ENCODE data around the gene NIPA2. TPM values are rescaled to one million over a fixed set of nuclear protein-coding genes. Genes with fewer than 3 reads are reported as not detected.

Gene NIPA2
- total RNA-seq, 2 donors from 2014 or later: 72.2 to 99.5 TPM

DNA sequence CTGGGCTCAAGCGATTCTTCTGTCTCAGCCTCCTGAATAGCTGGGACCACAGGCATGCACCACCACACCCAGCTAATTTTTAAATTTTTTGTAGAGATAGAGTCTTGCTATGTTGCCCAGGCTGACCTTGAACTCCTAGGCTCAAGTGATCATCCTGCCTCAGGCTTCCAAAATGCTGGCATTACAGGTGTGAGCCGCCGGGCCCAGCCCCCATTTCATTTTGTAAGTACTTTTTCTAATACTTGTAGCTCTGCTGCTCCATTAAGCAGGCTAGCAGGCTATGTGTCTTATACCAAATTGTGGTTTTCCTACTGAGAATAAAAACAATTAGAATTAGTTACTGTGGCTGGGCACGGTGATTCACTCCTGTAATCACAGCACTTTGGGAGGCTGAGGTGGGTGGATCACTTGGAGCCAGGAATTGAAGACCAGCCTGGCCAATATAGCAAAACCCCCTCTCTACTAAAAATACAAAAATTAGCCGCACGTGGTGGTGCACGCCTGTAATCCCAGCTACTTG, 29.6 kb upstream of the NIPA2 start:
- intact Hi-C loops (cut with DNase I): no loop called here
- Histone ChIP-seq H3K27me3 (no peaks in the 10 kb centered on the region), H3K36me3 (no peaks in the 10 kb centered on the region), H3K9ac (ENCODE audit: low read depth in 2 of 2, low read length in 2 of 2) (no peak overlapping the region), H3K27ac (no peak overlapping the region), H3K4me3 (no peak overlapping the region), H3K9me3 (no peaks in the 10 kb centered on the region), H3K4me1 (no peaks in the 10 kb centered on the region)
- DNase-seq: no peak
- TF ChIP-seq, protein P1, sequence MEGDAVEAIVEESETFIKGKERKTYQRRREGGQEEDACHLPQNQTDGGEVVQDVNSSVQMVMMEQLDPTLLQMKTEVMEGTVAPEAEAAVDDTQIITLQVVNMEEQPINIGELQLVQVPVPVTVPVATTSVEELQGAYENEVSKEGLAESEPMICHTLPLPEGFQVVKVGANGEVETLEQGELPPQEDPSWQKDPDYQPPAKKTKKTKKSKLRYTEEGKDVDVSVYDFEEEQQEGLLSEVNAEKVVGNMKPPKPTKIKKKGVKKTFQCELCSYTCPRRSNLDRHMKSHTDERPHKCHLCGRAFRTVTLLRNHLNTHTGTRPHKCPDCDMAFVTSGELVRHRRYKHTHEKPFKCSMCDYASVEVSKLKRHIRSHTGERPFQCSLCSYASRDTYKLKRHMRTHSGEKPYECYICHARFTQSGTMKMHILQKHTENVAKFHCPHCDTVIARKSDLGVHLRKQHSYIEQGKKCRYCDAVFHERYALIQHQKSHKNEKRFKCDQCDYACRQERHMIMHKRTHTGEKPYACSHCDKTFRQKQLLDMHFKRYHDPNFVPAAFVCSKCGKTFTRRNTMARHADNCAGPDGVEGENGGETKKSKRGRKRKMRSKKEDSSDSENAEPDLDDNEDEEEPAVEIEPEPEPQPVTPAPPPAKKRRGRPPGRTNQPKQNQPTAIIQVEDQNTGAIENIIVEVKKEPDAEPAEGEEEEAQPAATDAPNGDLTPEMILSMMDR (IDR thresholded peaks at IDR 0.05): no peak

DNA sequence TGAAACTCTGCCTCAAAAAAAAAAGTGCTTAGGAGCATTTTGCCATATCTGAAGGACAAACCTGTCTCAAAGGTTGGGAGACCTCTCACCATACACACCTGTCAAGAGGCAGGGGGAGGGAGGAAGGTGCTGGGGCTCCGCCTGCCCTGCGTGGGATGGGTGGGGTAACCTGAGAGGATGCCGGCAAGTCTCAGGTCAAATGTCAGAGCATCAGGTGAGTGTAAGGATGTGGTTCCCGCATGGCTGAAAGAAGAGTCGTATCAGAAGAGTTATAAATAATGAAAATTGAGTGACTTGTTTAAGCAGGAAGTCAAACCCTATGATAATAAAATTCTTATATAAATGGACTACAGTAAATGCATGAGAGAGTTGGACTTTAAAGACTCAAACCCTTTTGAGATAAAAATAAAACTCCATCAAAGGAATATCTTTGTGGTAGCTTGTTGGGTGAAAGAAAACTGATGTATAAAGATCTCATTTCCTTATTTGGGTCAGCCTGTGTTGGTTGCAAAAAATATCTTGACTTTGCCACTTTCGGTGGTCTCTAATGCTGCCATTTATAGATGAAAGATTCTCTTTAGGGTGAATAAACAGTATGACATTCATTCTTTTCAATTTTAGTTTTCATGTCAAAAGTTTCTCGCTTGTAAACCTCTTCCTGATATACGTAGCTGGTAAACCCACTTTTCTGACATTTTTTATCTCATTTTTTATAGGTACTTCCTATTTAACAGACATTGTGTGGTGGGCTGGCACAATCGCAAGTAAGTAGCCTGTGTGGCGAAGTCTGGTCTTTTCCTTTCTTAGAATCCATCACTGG, 28.2 kb upstream of the NIPA2 start:
- Histone ChIP-seq H3K4me3 (no peak overlapping the region), H3K4me1 (no peaks in the 10 kb centered on the region), H3K27me3 (no peaks in the 10 kb centered on the region), H3K36me3 (no peaks in the 10 kb centered on the region), H3K9ac (ENCODE audit: low read depth in 2 of 2, low read length in 2 of 2) (no peak overlapping the region), H3K27ac (no peak overlapping the region), H3K9me3 (no peaks in the 10 kb centered on the region)
- TF ChIP-seq, protein P1 (IDR thresholded peaks at IDR 0.05): no peak
- intact Hi-C loops (cut with DNase I): no loop called here
- DNase-seq: no peak

DNA sequence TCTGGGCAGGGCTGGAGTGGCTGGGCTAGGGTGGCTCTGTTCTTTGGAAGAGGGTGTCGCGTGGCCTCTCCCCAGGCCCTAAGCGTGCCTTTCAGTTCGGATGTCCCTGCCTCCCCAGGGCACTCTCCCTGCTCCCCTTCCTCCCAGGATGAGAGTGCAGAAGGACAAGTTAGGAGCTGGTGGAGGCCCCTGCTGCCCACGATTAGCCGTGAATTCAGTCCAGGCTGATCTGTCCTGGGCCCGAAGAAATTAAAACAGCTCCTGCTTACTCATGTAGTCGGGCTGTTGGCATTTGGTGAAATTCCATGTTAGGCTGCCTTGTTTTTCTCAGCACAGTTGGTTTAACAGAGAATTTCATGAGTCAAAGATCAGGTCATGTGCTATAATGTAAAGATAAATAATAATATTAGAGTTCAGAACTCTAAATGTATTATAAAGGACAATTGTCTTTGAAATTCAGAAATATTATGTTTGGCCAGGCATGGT, 27.6 kb upstream of the NIPA2 start:
- H3K27ac ChIP-seq: no peak overlapping the region
- H3K9me3 ChIP-seq: no peaks in the 10 kb centered on the region
- no peak for DNase-seq
- TF ChIP-seq, protein P1 (IDR thresholded peaks at IDR 0.05): no peak
- no peaks in the 10 kb centered on the region for H3K4me1 ChIP-seq
- no peaks in the 10 kb centered on the region for H3K27me3 ChIP-seq
- intact Hi-C loops (cut with DNase I): no loop called here
- H3K36me3 ChIP-seq: no peaks in the 10 kb centered on the region
- no peak overlapping the region for H3K4me3 ChIP-seq
- no peak overlapping the region for H3K9ac ChIP-seq (ENCODE audit: low read depth in 2 of 2, low read length in 2 of 2)

DNA sequence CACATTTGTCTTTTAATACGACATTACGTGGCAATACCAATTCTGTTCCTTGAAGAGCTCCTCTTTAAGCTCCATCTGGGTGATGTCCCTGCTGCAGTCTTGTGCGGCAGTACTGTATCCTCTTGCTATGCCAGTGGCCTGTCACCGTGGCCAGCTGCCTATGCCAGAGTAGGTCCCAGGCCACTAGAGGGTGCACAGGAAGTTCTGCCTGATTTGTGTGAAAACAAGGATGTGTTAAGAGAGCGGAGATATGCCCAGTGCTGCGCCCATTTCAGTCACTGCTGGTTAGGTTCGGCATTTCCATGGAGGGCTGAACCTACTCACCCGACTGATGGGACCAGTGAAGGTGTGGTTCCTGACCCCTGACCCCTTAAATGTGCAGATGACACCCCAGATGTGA, 26.8 kb upstream of the NIPA2 start:
- intact Hi-C loops (cut with DNase I): no loop called here
- H3K9me3 ChIP-seq: no peaks in the 10 kb centered on the region
- DNase-seq: peak; percentile 56
- no peaks in the 10 kb centered on the region for H3K36me3 ChIP-seq
- H3K9ac ChIP-seq (ENCODE audit: low read depth in 2 of 2, low read length in 2 of 2): no peak overlapping the region
- H3K4me3 ChIP-seq: no peak overlapping the region
- H3K27me3 ChIP-seq: no peaks in the 10 kb centered on the region
- H3K4me1 ChIP-seq: no peaks in the 10 kb centered on the region
- TF ChIP-seq, protein P1 (IDR thresholded peaks at IDR 0.05): peak; percentile 32
- H3K27ac ChIP-seq: no peak overlapping the region

GRCh38 chr15:22813844-22814243, 24.6 kb upstream of the NIPA2 start:
- TF ChIP-seq, protein P1 (IDR thresholded peaks at IDR 0.05): no peak
- Histone ChIP-seq H3K4me3 (no peak overlapping the region), H3K4me1 (no peaks in the 10 kb centered on the region), H3K9me3 (no peaks in the 10 kb centered on the region), H3K27me3 (no peaks in the 10 kb centered on the region), H3K9ac (ENCODE audit: low read depth in 2 of 2, low read length in 2 of 2) (no peak overlapping the region), H3K36me3 (no peaks in the 10 kb centered on the region), H3K27ac (no peak overlapping the region)
- intact Hi-C loops (cut with DNase I): no loop called here
- DNase-seq: no peak
